ENCODE measurements around the gene H1-8. TPM values are rescaled to one million over a fixed set of nuclear protein-coding genes. Genes with fewer than 3 reads are reported as not detected.

H1-8 gene
- total RNA-seq, 2 donors from 2014 or later, result not detected

DNA sequence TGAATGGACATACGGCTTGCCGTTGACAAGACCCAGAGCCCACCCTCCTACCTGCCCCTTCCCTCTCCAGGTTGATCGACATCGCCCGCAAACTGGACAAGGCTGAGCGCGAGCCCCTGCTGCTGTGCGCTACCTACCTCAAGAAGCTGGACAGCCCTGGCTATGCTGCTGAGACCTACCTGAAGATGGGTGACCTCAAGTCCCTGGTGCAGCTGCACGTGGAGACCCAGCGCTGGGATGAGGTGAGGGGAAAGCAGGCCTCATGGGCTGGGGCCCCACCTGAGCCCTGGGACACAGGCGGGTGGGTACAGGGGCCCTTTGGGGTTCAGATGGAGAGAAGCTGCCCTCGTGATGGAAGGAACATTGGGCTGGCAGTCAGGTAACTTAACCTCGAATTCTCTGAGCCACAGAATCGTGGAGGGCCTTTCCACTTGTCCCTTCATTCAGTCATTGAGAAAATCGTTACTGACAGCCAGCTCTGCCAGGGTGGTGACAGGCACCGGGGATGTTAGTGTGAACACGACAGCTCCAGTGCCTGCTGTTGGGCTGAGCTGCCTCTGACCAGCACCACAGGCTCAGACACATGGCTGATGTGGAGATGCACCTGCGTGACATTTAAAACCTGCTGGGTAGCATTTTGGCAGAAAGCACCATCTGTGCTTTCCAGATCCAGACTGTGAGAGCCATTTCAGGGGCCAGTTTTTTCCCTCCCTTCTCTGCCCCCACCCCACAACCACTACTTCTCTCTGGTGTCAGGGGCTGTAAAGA lies 40.1 kb upstream of the H1-8 start:
- WGBS, 2 experiments (ENCODE audit: insufficient coverage in 1 of 2, insufficient read length in 1 of 2), result 94 to 97% methylated on average over 15 to 18 of the region's 18 CpGs
- Histone ChIP-seq H3K9ac (ENCODE audit: extremely low read depth, low read length, poor library complexity, severe bottlenecking) (no peak overlapping the region), H3K4me1 (ENCODE audit: control insufficient read depth, insufficient read depth, low read length) (peaks cover 3% of the 10 kb centered on the region), H3K4me3 (ENCODE audit: low read length) (no peak overlapping the region), H3K9me3 (ENCODE audit: control insufficient read depth, low read length) (no peaks in the 10 kb centered on the region), H3K27ac (ENCODE audit: low read depth, low read length) (no peak overlapping the region), H3K36me3 (ENCODE audit: control insufficient read depth, insufficient read depth, low read length) (peaks cover 49% of the 10 kb centered on the region), H3K27me3 (ENCODE audit: control insufficient read depth, insufficient read depth, low read length, poor library complexity, severe bottlenecking) (no peaks in the 10 kb centered on the region)
- H3K4me3 Mint-ChIP-seq, result no peak overlapping the region
- peaks cover 12% of the 10 kb centered on the region for H3K4me1 Mint-ChIP-seq
- no peaks in the 10 kb centered on the region for H3K9me3 Mint-ChIP-seq
- peaks cover 44% of the 10 kb centered on the region for H3K36me3 Mint-ChIP-seq (ENCODE audit: low read depth)
- TF ChIP-seq, protein P1, sequence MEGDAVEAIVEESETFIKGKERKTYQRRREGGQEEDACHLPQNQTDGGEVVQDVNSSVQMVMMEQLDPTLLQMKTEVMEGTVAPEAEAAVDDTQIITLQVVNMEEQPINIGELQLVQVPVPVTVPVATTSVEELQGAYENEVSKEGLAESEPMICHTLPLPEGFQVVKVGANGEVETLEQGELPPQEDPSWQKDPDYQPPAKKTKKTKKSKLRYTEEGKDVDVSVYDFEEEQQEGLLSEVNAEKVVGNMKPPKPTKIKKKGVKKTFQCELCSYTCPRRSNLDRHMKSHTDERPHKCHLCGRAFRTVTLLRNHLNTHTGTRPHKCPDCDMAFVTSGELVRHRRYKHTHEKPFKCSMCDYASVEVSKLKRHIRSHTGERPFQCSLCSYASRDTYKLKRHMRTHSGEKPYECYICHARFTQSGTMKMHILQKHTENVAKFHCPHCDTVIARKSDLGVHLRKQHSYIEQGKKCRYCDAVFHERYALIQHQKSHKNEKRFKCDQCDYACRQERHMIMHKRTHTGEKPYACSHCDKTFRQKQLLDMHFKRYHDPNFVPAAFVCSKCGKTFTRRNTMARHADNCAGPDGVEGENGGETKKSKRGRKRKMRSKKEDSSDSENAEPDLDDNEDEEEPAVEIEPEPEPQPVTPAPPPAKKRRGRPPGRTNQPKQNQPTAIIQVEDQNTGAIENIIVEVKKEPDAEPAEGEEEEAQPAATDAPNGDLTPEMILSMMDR (conservative IDR thresholded peaks at IDR 0.05), result no peak
- no peaks in the 10 kb centered on the region for H3K27me3 Mint-ChIP-seq (ENCODE audit: insufficient read depth)
- no peak for DNase-seq
- no peak overlapping the region for H3K27ac Mint-ChIP-seq

DNA sequence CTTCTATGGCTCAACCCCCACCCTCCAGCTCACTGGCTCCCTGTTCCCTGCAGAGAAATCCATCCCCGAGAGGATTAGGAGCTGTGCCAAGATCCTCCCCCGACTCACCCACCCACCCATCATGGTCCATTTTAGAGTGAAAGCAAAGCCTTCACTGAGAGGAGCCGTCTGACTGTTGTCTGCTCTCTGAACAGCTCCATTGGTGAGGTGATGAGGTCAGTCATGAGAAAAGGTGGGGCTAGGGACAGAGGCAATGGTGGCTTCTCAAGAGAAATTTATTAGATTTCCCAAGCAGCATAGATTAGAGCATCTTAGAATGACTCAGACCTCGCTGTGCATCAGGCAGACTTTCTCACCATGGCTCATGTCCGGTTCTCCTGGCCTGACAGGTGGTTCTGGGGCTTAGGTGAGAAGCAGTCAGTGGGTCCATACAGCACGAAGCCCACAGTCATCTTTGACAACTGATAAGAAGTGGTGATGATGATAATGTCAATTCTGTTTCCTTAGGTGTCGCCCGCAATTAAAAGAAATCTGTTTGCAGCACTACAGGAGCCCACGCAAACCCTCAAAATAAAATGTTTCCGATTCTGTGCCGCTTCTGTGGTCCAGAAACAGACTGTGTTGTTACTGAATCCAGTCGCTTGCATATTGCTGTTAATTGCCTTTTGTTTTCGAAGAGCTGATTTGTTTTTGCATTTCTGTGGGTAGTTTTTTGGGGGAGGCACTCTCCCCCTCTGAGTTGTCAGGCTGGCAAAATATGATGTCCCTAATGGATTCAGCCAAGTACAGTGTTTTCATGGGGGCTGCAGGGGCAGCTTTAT lies 39.3 kb upstream of the H1-8 start:
- Histone ChIP-seq H3K9me3 (ENCODE audit: control insufficient read depth, low read length) (no peaks in the 10 kb centered on the region), H3K27ac (ENCODE audit: low read depth, low read length) (no peak overlapping the region), H3K9ac (ENCODE audit: extremely low read depth, low read length, poor library complexity, severe bottlenecking) (no peak overlapping the region), H3K4me1 (ENCODE audit: control insufficient read depth, insufficient read depth, low read length) (peaks cover 3% of the 10 kb centered on the region), H3K27me3 (ENCODE audit: control insufficient read depth, insufficient read depth, low read length, poor library complexity, severe bottlenecking) (no peaks in the 10 kb centered on the region), H3K4me3 (ENCODE audit: low read length) (no peak overlapping the region), H3K36me3 (ENCODE audit: control insufficient read depth, insufficient read depth, low read length) (peaks cover 49% of the 10 kb centered on the region)
- Mint-ChIP-seq H3K36me3 (ENCODE audit: low read depth) (peaks cover 44% of the 10 kb centered on the region), H3K27ac (no peak overlapping the region), H3K27me3 (ENCODE audit: insufficient read depth) (no peaks in the 10 kb centered on the region), H3K4me3 (no peak overlapping the region), H3K9me3 (no peaks in the 10 kb centered on the region), H3K4me1 (peaks cover 7% of the 10 kb centered on the region)
- 90 to 92% methylated on average over 9 to 13 of the region's 13 CpGs for WGBS, 2 experiments (ENCODE audit: insufficient coverage in 1 of 2, insufficient read length in 1 of 2)
- TF ChIP-seq, protein P1 (conservative IDR thresholded peaks at IDR 0.05), result no peak
- DNase-seq, result no peak

- H3K27ac Mint-ChIP-seq, result no peak overlapping the region
- Histone ChIP-seq H3K4me3 (ENCODE audit: low read length) (no peak overlapping the region), H3K27me3 (ENCODE audit: control insufficient read depth, insufficient read depth, low read length, poor library complexity, severe bottlenecking) (no peaks in the 10 kb centered on the region), H3K4me1 (ENCODE audit: control insufficient read depth, insufficient read depth, low read length) (peaks cover 3% of the 10 kb centered on the region), H3K27ac (ENCODE audit: low read depth, low read length) (no peak overlapping the region), H3K9me3 (ENCODE audit: control insufficient read depth, low read length) (no peaks in the 10 kb centered on the region), H3K9ac (ENCODE audit: extremely low read depth, low read length, poor library complexity, severe bottlenecking) (no peak overlapping the region), H3K36me3 (ENCODE audit: control insufficient read depth, insufficient read depth, low read length) (peaks cover 49% of the 10 kb centered on the region)
- H3K9me3 Mint-ChIP-seq, result no peaks in the 10 kb centered on the region
- no peaks in the 10 kb centered on the region for H3K27me3 Mint-ChIP-seq (ENCODE audit: insufficient read depth)
- H3K4me1 Mint-ChIP-seq, result no peaks in the 10 kb centered on the region
- no peak for DNase-seq
- TF ChIP-seq, protein P1 (conservative IDR thresholded peaks at IDR 0.05), result no peak
- 96 to 98% methylated on average over 3 to 5 of the region's 5 CpGs for whole genome bisulfite sequencing, 2 experiments (ENCODE audit: insufficient coverage in 1 of 2, insufficient read length in 1 of 2)
- peaks cover 47% of the 10 kb centered on the region for H3K36me3 Mint-ChIP-seq (ENCODE audit: low read depth)
- no peak overlapping the region for H3K4me3 Mint-ChIP-seq
These were observed 38.4 kb upstream of the H1-8 start for GRCh38 chr3:129504471-129505100.

All from endodermal cell (in vitro differentiated cells).